PC-3 (cell line): ENCODE measurements around the gene SLC6A3. TPM values are rescaled to one million over a fixed set of nuclear protein-coding genes. Genes with fewer than 3 reads are reported as not detected.

Experiments
- ATAC-seq: fragments of 200-7000 bp; cut with Tn5 transposase; 2 replicates; pipeline ENCODE4 v1.9.1; 2020; ENCODE audit warnings: mild to moderate bottlenecking, moderate library complexity
- BruUV-seq: library from RNA; stranded (reverse); fragments of 400-500 nt; replicated peaks from 2 replicates; lab custom pipeline; 2021; lab: Mats Ljungman, UMichigan
- CTCF ChIA-PET: fragments of 300-600 bp; sonication (Branson Sonifier 250); formaldehyde crosslinking; loops from one replicate; lab custom pipeline; 2022; ENCODE audit warnings: antibody characterized with exemption; lab: Charles Lee
- POLR2A ChIA-PET: fragments of 300-600 bp; sonication (Branson Sonifier 250); formaldehyde crosslinking; loops from one replicate; lab custom pipeline; 2022; ENCODE audit warnings: antibody characterized with exemption; ENCODE audit not compliant: unreplicated experiment; lab: Charles Lee
- DNase-seq: peaks from one replicate; pipeline ENCODE4 v3.0.0-alpha.2; 2015
- H2AFZ ChIP-seq: fragments of 300-600 bp; sonication (generic); 2 replicates; pipeline ENCODE4 v1.6.0; 2016; ENCODE audit warnings: antibody characterized with exemption, low read length
- H3F3A ChIP-seq: fragments of 300-600 bp; sonication (generic); one replicate; pipeline ENCODE4 v1.6.0; 2017; ENCODE audit warnings: antibody characterized with exemption, low read length, control low read depth, mild to moderate bottlenecking; ENCODE audit not compliant: unreplicated experiment
- H3K27ac ChIP-seq: fragments of 300-600 bp; sonication (generic); 2 replicates; pipeline ENCODE4 v1.5.1; 2016; ENCODE audit warnings: mild to moderate bottlenecking, low read length
- H3K27me3 ChIP-seq: fragments of 300-600 bp; sonication (generic); 2 replicates; pipeline ENCODE4 v1.6.1; 2016; ENCODE audit warnings: low read length, mixed read lengths
- H3K36me3 ChIP-seq: fragments of 300-600 bp; sonication (generic); 2 replicates; pipeline ENCODE4 v1.6.1; 2016; ENCODE audit warnings: low read depth, mixed run types, low read length, mixed read lengths
- H3K4me1 ChIP-seq: fragments of 300-600 bp; sonication (generic); 2 replicates; pipeline ENCODE4 v1.5.1; 2016; ENCODE audit warnings: low read length; ENCODE audit not compliant: insufficient read depth
- H3K4me2 ChIP-seq: fragments of 300-600 bp; sonication (generic); 2 replicates; pipeline ENCODE4 v1.6.0; 2016; ENCODE audit warnings: low read length
- H3K4me3 ChIP-seq: fragments of 300-600 bp; sonication (generic); 2 replicates; pipeline ENCODE4 v1.5.1; 2016; ENCODE audit warnings: mild to moderate bottlenecking, low read length, mixed read lengths
- H3K79me2 ChIP-seq: fragments of 300-600 bp; sonication (generic); 2 replicates; pipeline ENCODE4 v1.6.1; 2017; ENCODE audit warnings: low read length, mixed read lengths
- H3K9ac ChIP-seq: fragments of 300-600 bp; sonication (generic); 2 replicates; pipeline ENCODE4 v1.6.0; 2016; ENCODE audit warnings: mild to moderate bottlenecking, low read length
- H3K9me2 ChIP-seq: fragments of 300-600 bp; sonication (generic); replicated peaks from 2 replicates; pipeline ENCODE4 v1.6.1; 2016; ENCODE audit warnings: mixed run types, low read length, mixed read lengths
- H3K9me3 ChIP-seq: fragments of 300-600 bp; sonication (generic); 2 replicates; pipeline ENCODE4 v1.6.1; 2016; ENCODE audit warnings: low read length, mixed read lengths
- H4K20me1 ChIP-seq: fragments of 300-600 bp; sonication (generic); 2 replicates; pipeline ENCODE4 v1.6.1; 2016; ENCODE audit warnings: low read length, mixed read lengths
- CTCF ChIP-seq: fragments of 300-600 bp; sonication (generic); conservative IDR thresholded peaks from 2 replicates; pipeline ENCODE4 v1.5.1; 2017; ENCODE audit warnings: antibody characterized with exemption, low read depth, mild to moderate bottlenecking, low read length
- EZH2 ChIP-seq: fragments of 300-600 bp; sonication (generic); IDR thresholded peaks from one replicate; pipeline ENCODE4 v1.6.1; 2017; ENCODE audit warnings: antibody characterized with exemption, mild to moderate bottlenecking, low read length; ENCODE audit not compliant: unreplicated experiment
- EZH2phosphoT487 ChIP-seq: fragments of 300-600 bp; sonication (generic); IDR thresholded peaks from 2 replicates; pipeline ENCODE4 v1.6.1; 2018; ENCODE audit warnings: mild to moderate bottlenecking, antibody characterized with exemption, low read length, borderline replicate concordance
- intact Hi-C: fragments of 100-400 bp; cut with micrococcal nuclease; formaldehyde crosslinking; loops from 2 replicates; pipeline ENCODE4 v1.9.0; 2023
- total RNA-seq: library from RNA; depleted of rRNA; stranded (reverse); fragments of >200 nt; gene quantifications from 2 replicates; pipeline ENCODE4 v1.2.3, GENCODE V29; 2014

The SLC6A3 gene
- total RNA-seq, 1 experiment from 2014 or later, result not detected

GRCh38 chr5:1414311-1415058, 30.8 kb downstream of the SLC6A3 start:
- H3K27me3 ChIP-seq, result no peaks in the 10 kb centered on the region
- CTCF ChIA-PET, result no interaction called here
- no peaks in the 10 kb centered on the region for H3K36me3 ChIP-seq
- no peaks in the 10 kb centered on the region for H3K9me3 ChIP-seq
- POLR2A ChIA-PET, result no interaction called here
- no peaks in the 10 kb centered on the region for H4K20me1 ChIP-seq
- H3K4me3 ChIP-seq, result no peak overlapping the region
- no peaks in the 10 kb centered on the region for H3K9me2 ChIP-seq
- H2AFZ ChIP-seq, result no peak overlapping the region
- no peak overlapping the region for H3K27ac ChIP-seq
- no peaks in the 10 kb centered on the region for H3F3A ChIP-seq
- ATAC-seq (peak; percentile 13; the same call in 1 of the 2 replicates), DNase-seq (peak; percentile 30)
- BruUV-seq, result no TSS peak
- no peaks in the 10 kb centered on the region for H3K79me2 ChIP-seq
- no peaks in the 10 kb centered on the region for H3K4me1 ChIP-seq
- H3K4me2 ChIP-seq, result no peak overlapping the region
- TF ChIP-seq EZH2phosphoT487 (no peak), EZH2 (no peak), CTCF (no peak)
- H3K9ac ChIP-seq, result no peak overlapping the region
- intact Hi-C loops, result no loop called here

GRCh38 chr5:1413611-1414241, 31.5 kb downstream of the SLC6A3 start:
- H3F3A ChIP-seq, result no peaks in the 10 kb centered on the region
- ChIA-PET POLR2A (no interaction called here), CTCF (no interaction called here)
- H3K9me3 ChIP-seq, result no peaks in the 10 kb centered on the region
- H3K79me2 ChIP-seq, result no peaks in the 10 kb centered on the region
- ATAC-seq (no peak), DNase-seq (no peak)
- H3K4me2 ChIP-seq, result no peak overlapping the region
- H3K9ac ChIP-seq, result no peak overlapping the region
- no peak overlapping the region for H3K27ac ChIP-seq
- no peaks in the 10 kb centered on the region for H3K9me2 ChIP-seq
- intact Hi-C loops, result no loop called here
- H3K4me1 ChIP-seq, result no peaks in the 10 kb centered on the region
- no peak overlapping the region for H2AFZ ChIP-seq
- H3K27me3 ChIP-seq, result no peaks in the 10 kb centered on the region
- TF ChIP-seq CTCF (no peak), EZH2 (no peak), EZH2phosphoT487 (no peak)
- no TSS peak for BruUV-seq
- H3K4me3 ChIP-seq, result no peak overlapping the region
- H3K36me3 ChIP-seq, result no peaks in the 10 kb centered on the region
- H4K20me1 ChIP-seq, result no peaks in the 10 kb centered on the region

- intact Hi-C loops, result no loop called here
- Histone ChIP-seq H3K9me2 (no peaks in the 10 kb centered on the region), H3K4me3 (no peak overlapping the region), H3F3A (no peaks in the 10 kb centered on the region), H3K27me3 (no peaks in the 10 kb centered on the region), H3K36me3 (no peaks in the 10 kb centered on the region), H3K4me2 (no peak overlapping the region), H2AFZ (no peak overlapping the region), H3K79me2 (no peaks in the 10 kb centered on the region), H3K9me3 (no peaks in the 10 kb centered on the region), H3K27ac (no peak overlapping the region), H3K9ac (no peak overlapping the region), H3K4me1 (no peaks in the 10 kb centered on the region), H4K20me1 (no peaks in the 10 kb centered on the region)
- ChIA-PET CTCF (no interaction called here), POLR2A (no interaction called here)
- TF ChIP-seq CTCF, result no peak
- no peak for TF ChIP-seq EZH2
- no peak for TF ChIP-seq EZH2phosphoT487
- ATAC-seq (no peak), DNase-seq (no peak)
- no TSS peak for BruUV-seq
Measured at GRCh38 chr5:1413211-1413610, 32.0 kb downstream of the SLC6A3 start.
